CD4-positive, alpha-beta T cell (primary cell): ENCODE data around the gene ARHGAP29. TPM values are rescaled to one million over a fixed set of nuclear protein-coding genes. Genes with fewer than 3 reads are reported as not detected.

ENCODE experiments used
- ATAC-seq: fragments of 200-7000 bp; cut with Tn5 transposase; one replicate; pipeline ENCODE4 v1.10.0; 2022; ENCODE audit warnings: mild to moderate bottlenecking; ENCODE audit not compliant: poor library complexity
- CTCF ChIA-PET: fragments of 350-600 bp; sonication (Branson Sonifier 250); formaldehyde crosslinking; loops from one replicate; lab custom pipeline; 2021; ENCODE audit warnings: antibody characterized with exemption, inconsistent platforms; lab: Charles Lee
- POLR2A ChIA-PET: fragments of 350-600 bp; sonication (Branson Sonifier 250); formaldehyde crosslinking; loops from one replicate; lab custom pipeline; 2021; ENCODE audit warnings: antibody characterized with exemption, inconsistent platforms; lab: Charles Lee
- DNase-seq, 14 experiments: peaks; one replicate each; pipeline ENCODE4 v3.0.0-alpha.2; 2013 to 2020; ENCODE audit warnings: mixed read lengths in 2 of 14
- H3K27ac ChIP-seq, 2 donors: one replicate each; pipeline versions ENCODE4 v1.5.1 to v1.7.0; 2013; ENCODE audit warnings: low read length in 2 of 2, low read depth in 1 of 2, mild to moderate bottlenecking in 1 of 2
- H3K27me3 ChIP-seq, 2 experiments: 1 replicate in 1 of 2; 2 replicates in 1 of 2; pipeline versions ENCODE4 v1.6.1 to v1.7.0; 2013; ENCODE audit warnings: low read length in 2 of 2, control low read depth in 1 of 2, mild to moderate bottlenecking in 1 of 2, moderate library complexity in 1 of 2; ENCODE audit not compliant: insufficient read depth in 2 of 2, control insufficient read depth in 1 of 2
- H3K36me3 ChIP-seq: one replicate; pipeline ENCODE4 v1.6.1; 2013; ENCODE audit warnings: low read length, control low read depth; ENCODE audit not compliant: insufficient read depth
- H3K4me1 ChIP-seq: one replicate; pipeline ENCODE4 v1.6.1; 2013; ENCODE audit warnings: low read length, control low read depth; ENCODE audit not compliant: insufficient read depth
- H3K4me3 ChIP-seq: one replicate; pipeline ENCODE4 v1.5.1; 2013; ENCODE audit warnings: mild to moderate bottlenecking, low read length, moderate library complexity
- H3K9me3 ChIP-seq, 2 experiments: 1 replicate in 1 of 2; 2 replicates in 1 of 2; pipeline versions ENCODE4 v1.6.1 to v1.7.0; 2013; ENCODE audit warnings: low read length in 2 of 2, mild to moderate bottlenecking in 2 of 2, control low read depth in 1 of 2, moderate library complexity in 1 of 2; ENCODE audit not compliant: control insufficient read depth in 1 of 2, insufficient read depth in 1 of 2
- H3K27ac Mint-ChIP-seq: one replicate; pipeline ENCODE4 v1.8.0; 2020; ENCODE audit warnings: mixed read lengths
- H3K27me3 Mint-ChIP-seq: one replicate; pipeline ENCODE4 v1.8.0; 2021; ENCODE audit warnings: mixed read lengths
- H3K36me3 Mint-ChIP-seq: one replicate; pipeline ENCODE4 v1.8.0; 2021; ENCODE audit warnings: low read depth, mixed read lengths
- H3K4me1 Mint-ChIP-seq: one replicate; pipeline ENCODE4 v1.8.0; 2021; ENCODE audit warnings: low read depth, mixed read lengths
- H3K4me3 Mint-ChIP-seq: one replicate; pipeline ENCODE4 v1.8.0; 2020; ENCODE audit warnings: mild to moderate bottlenecking, mixed read lengths
- H3K9me3 Mint-ChIP-seq: one replicate; pipeline ENCODE4 v1.8.0; 2020; ENCODE audit warnings: mixed read lengths
- intact Hi-C, 2 experiments: fragments of 100-400 bp; cut with DNase I in 1 of 2; cut with micrococcal nuclease in 1 of 2; formaldehyde crosslinking; loops; one replicate each; pipeline versions ENCODE4 v1.15.1 to v1.9.0; 2023 to 2025; cut with DNase I, micrococcal nuclease
- total RNA-seq, 174 experiments: library from RNA in 2 of 174; stranded (reverse) in 2 of 174; gene quantifications; one replicate each; pipeline ENCODE4 v1.2.3 and lab custom pipeline; 2021 to 2026
- TF ChIP-seq, protein P1 (sequence below): fragments of 200-600 bp; IDR thresholded peaks from one replicate; pipeline ENCODE4 v1.8.0; 2022; ENCODE audit warnings: antibody characterized with exemption, mild to moderate bottlenecking

ARHGAP29 gene
- total RNA-seq, 2 experiments from 2014 or later: not detected

- ChIA-PET CTCF (no interaction called here), POLR2A (no interaction called here)
- H3K4me1 Mint-ChIP-seq: no peaks in the 10 kb centered on the region
- TF ChIP-seq, protein P1, sequence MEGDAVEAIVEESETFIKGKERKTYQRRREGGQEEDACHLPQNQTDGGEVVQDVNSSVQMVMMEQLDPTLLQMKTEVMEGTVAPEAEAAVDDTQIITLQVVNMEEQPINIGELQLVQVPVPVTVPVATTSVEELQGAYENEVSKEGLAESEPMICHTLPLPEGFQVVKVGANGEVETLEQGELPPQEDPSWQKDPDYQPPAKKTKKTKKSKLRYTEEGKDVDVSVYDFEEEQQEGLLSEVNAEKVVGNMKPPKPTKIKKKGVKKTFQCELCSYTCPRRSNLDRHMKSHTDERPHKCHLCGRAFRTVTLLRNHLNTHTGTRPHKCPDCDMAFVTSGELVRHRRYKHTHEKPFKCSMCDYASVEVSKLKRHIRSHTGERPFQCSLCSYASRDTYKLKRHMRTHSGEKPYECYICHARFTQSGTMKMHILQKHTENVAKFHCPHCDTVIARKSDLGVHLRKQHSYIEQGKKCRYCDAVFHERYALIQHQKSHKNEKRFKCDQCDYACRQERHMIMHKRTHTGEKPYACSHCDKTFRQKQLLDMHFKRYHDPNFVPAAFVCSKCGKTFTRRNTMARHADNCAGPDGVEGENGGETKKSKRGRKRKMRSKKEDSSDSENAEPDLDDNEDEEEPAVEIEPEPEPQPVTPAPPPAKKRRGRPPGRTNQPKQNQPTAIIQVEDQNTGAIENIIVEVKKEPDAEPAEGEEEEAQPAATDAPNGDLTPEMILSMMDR: no peak
- no peaks in the 10 kb centered on the region for H3K4me1 ChIP-seq
- no peak overlapping the region for H3K27ac ChIP-seq
- ATAC-seq (no peak), DNase-seq (no peak)
- H3K9me3 Mint-ChIP-seq: no peaks in the 10 kb centered on the region
- intact Hi-C loops: no loop called here
- no peak overlapping the region for H3K27ac Mint-ChIP-seq
- H3K4me3 Mint-ChIP-seq: no peak overlapping the region
- peaks cover 14% of the 10 kb centered on the region for H3K27me3 Mint-ChIP-seq
- H3K9me3 ChIP-seq: no peaks in the 10 kb centered on the region
- no peaks in the 10 kb centered on the region for H3K27me3 ChIP-seq
- H3K36me3 ChIP-seq: no peaks in the 10 kb centered on the region
- no peak overlapping the region for H3K4me3 ChIP-seq
- no peaks in the 10 kb centered on the region for H3K36me3 Mint-ChIP-seq
Observed at GRCh38 chr1:94199398-94199797, 38.0 kb downstream of the ARHGAP29 start.

GRCh38 chr1:94194079-94194865 lies 43.1 kb downstream of the ARHGAP29 start:
- TF ChIP-seq, protein P1: no peak
- CTCF ChIA-PET: no interaction called here
- no peak for DNase-seq
- Mint-ChIP-seq H3K36me3 (no peaks in the 10 kb centered on the region), H3K9me3 (no peaks in the 10 kb centered on the region), H3K27ac (no peak overlapping the region), H3K4me1 (no peaks in the 10 kb centered on the region), H3K27me3 (peaks cover 19% of the 10 kb centered on the region), H3K4me3 (no peak overlapping the region)
- Histone ChIP-seq H3K27me3 (peaks cover 0 to 18% of the 10 kb centered on the region in 2 experiments), H3K4me3 (no peak overlapping the region), H3K9me3 (no peaks in the 10 kb centered on the region), H3K36me3 (no peaks in the 10 kb centered on the region), H3K27ac (no peak overlapping the region), H3K4me1 (no peaks in the 10 kb centered on the region)
- POLR2A ChIA-PET: no interaction called here
- no peak for ATAC-seq
- intact Hi-C loops: no loop called here

DNA sequence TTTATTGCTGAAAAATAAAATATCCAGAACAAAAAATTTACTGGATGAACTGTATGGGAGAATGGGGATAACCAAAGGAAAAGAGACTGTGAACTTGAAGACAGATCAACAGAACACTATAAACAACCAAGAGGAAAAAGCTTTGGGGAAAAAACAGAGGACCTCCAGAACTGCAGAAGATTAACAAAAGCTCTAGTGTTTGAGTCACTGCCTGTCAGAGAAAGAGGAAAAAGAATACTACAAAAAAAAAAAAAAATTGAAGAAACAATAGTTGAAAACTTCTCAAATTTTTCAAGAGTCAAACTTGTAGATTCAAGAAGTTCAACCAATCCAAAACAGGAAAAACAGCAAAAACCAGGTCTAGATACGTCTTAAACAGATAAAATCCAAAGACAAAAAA lies 44.3 kb downstream of the ARHGAP29 start:
- DNase-seq (no peak), ATAC-seq (no peak)
- intact Hi-C loops: no loop called here
- Mint-ChIP-seq H3K36me3 (no peaks in the 10 kb centered on the region), H3K27ac (no peak overlapping the region), H3K9me3 (no peaks in the 10 kb centered on the region), H3K4me3 (no peak overlapping the region), H3K4me1 (no peaks in the 10 kb centered on the region), H3K27me3 (peaks cover 19% of the 10 kb centered on the region)
- TF ChIP-seq, protein P1: no peak
- Histone ChIP-seq H3K4me1 (no peaks in the 10 kb centered on the region), H3K27me3 (peaks cover 0 to 18% of the 10 kb centered on the region in 2 experiments), H3K4me3 (no peak overlapping the region), H3K9me3 (no peaks in the 10 kb centered on the region), H3K36me3 (no peaks in the 10 kb centered on the region), H3K27ac (no peak overlapping the region)
- ChIA-PET CTCF (no interaction called here), POLR2A (no interaction called here)
